Sigmoid colon (tissue), 3 donors: Measurements from ENCODE around the gene SORCS2.

Experiments
- CTCF ChIP-seq, 4 experiments: fragments of 450-650 bp in 3 of 4; fragments of 200-600 bp in 1 of 4; IDR thresholded peaks; one replicate each; pipeline ENCODE4 v1.5.1; 2016 to 2019; ENCODE audit warnings: antibody characterized with exemption in 4 of 4, mild to moderate bottlenecking in 3 of 4, moderate library complexity in 2 of 4
- POLR2A ChIP-seq, 2 donors: fragments of 450-650 bp; IDR thresholded peaks; one replicate each; pipeline ENCODE4 v1.6.1; 2016; ENCODE audit warnings: antibody characterized with exemption in 2 of 2, mild to moderate bottlenecking in 2 of 2, moderate library complexity in 2 of 2

GRCh38 chr4:7299010-7299907, 106.9 kb downstream of the SORCS2 start:
- no peak for TF ChIP-seq CTCF (IDR thresholded peaks at IDR 0.05)
- no peak for TF ChIP-seq POLR2A (IDR thresholded peaks at IDR 0.05)
